IPS DF 4.7 (cell line): ENCODE measurements around the gene PJA2.

Experiments
- DNase-seq: peaks from one replicate; pipeline ENCODE4 v3.0.0-alpha.2; 2013; ENCODE audit warnings: low spot score; ENCODE audit errors: extremely low read depth

PJA2 gene

GRCh38 chr5:109351988-109352864, 57.5 kb downstream of the PJA2 start:
- DNase-seq = no peak

GRCh38 chr5:109350537-109351270, 59.1 kb downstream of the PJA2 start:
- DNase-seq = no peak

GRCh38 chr5:109349388-109349787, 60.4 kb downstream of the PJA2 start:
- no peak for DNase-seq

- DNase-seq = no peak
Measured at GRCh38 chr5:109347252-109347888, 62.4 kb downstream of the PJA2 start.

GRCh38 chr5:109345699-109346098, 64.1 kb downstream of the PJA2 start:
- DNase-seq = no peak

DNA sequence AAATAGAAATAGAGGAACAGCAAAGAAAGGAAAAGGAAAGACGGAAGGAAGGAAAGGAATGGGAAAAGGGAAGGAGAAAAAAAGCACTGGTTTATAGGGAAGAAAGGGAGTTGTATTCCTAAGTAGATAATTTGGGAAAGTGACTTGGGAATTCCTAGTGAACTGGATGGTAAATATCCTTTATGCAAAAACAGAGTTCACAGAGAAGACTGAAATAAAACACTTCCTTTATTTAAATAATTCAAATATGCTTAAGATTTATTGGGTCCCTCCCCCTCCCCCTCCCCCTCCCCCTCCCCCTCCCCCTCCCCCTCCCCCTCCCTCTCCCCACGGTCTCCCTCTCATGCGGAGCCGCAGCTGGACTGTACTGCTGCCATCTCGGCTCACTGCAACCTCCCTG, 69.4 kb downstream of the PJA2 start:
- no peak for DNase-seq

GRCh38 chr5:109335114-109335513, 74.7 kb downstream of the PJA2 start:
- DNase-seq = no peak

- DNase-seq = no peak
Measured at GRCh38 chr5:109334056-109334455, 75.7 kb downstream of the PJA2 start.

GRCh38 chr5:109329333-109330237, 80.2 kb downstream of the PJA2 start:
- no peak for DNase-seq

GRCh38 chr5:109328626-109329025, 81.1 kb downstream of the PJA2 start:
- DNase-seq = no peak

GRCh38 chr5:109327570-109327969, 82.2 kb downstream of the PJA2 start:
- DNase-seq = no peak

DNA sequence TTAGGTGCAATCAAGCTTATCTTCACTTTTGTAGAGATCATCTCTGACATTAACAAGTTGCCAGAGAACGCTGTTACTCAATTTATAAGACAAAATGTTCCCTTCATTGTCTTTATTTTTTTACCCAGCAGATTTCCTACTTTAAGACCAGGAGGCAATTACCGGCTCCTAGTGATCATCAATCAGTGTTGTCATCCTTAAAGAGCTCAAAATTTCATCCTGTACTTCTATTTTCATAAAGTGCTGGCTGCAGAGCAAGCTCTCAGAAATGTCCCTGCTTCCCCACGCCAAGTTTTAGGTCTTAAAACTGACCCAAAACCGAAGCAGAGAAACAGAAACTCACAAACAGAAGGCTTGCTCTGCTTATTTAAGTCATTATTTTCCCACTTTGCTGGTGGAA, 82.9 kb downstream of the PJA2 start:
- no peak for DNase-seq

DNA sequence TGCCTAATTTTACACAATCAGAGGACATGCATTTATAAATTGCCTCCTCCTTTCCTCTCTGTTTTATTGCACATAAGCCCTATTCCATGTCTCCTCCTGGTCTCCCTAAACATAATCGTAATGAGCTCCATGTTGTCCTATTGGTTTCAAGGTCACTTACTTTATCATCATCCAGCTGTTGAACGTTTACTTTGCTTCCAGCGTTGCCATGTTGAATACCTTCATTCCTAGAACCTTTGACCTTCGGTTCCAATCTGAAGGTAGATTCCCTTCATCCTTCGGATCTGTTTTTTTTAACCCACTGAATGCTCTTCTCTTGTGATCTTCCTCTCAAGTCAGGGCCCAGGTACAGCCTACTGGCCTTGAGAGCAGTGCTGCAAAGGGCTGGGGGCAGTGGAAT, 84.3 kb downstream of the PJA2 start:
- no peak for DNase-seq

- DNase-seq = no peak
Measured at GRCh38 chr5:109324931-109325330, 84.8 kb downstream of the PJA2 start.

DNA sequence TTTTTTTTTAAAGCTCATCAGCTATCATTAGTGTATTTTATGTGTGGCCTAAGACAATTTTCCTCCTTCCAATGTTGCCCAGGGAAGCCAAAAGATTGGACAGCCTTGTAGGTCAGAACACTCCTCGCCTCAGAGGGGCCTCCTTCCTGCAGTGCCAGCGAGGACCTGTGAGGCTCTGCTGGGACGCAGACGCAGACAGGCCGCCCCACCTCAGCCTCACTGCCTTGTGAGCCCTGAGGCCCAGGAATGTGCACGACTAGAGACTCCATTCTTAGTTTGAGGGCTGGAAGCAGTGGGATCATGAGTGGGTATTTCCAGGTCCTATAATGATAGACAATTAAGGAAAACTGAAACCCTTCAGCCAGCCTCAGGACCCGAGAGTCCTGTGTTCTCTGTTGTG, 85.4 kb downstream of the PJA2 start:
- DNase-seq = no peak

DNA sequence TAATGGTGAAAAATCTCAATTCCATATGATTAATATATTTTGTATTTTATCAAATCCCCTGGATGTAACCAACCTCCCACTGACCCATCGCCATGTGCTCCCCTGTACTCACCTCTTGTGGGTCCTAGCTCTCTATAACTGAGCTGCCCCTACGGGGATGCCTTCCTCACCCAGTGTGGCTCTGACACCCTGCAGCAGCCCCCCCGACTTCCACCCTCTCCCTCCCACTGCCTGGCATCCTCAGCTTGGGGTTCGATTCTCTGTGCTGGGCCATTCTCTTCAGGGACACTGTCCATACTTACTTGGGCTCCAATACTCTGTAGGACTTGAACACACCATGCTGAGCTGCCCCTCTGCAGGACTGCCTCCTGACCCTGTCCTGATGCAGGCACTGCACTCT, 87.1 kb downstream of the PJA2 start:
- no peak for DNase-seq

DNA sequence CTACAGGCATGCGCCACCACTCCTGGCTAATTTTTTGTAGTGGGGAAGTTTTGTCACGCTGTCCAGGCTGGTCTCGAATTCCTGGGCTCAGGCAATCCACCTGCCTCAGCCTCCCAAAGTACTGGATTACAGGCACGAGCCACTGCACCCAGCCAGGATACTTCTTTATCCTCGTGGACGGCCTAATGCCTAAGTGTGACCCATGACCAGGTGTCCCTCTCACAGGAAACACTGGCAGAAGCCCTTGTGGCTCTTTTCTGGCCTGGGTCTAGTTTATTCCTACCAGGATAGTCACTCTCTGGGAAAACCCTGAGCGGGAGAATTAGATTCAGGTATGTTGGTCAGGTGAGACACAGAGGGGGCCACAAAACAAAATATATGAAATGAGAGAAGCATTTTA, 90.4 kb downstream of the PJA2 start:
- no peak for DNase-seq

DNA sequence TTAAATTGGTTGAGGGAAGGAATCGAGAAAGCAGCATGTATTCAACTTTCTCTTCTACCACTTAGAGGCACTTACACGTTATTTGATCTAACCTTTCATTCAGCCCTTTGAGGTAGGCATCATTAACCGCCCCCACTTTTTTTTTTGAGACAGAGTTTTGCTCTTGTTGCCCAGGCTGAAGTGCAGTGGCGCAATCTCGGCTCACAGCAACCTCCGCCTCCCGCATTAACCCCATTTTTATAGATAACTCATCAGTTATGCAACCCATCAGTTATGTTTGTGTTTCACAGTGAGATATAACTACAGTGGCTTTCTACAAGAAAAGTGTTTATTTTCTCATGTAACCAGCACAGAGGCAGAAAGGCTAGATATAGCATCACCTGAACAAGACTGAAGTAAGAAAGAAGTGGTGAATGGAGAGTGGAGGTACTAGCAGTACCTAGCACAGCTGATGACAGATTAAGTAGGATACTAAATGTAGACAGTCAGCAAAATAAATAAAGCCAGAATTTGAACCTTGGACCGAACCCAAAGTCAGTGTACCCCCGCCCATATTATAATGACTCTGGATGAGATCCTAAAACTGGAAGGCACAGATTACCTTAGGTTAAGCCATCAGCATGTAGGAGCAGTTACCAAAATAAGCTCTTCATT, 91.2 kb downstream of the PJA2 start:
- DNase-seq = no peak

DNA sequence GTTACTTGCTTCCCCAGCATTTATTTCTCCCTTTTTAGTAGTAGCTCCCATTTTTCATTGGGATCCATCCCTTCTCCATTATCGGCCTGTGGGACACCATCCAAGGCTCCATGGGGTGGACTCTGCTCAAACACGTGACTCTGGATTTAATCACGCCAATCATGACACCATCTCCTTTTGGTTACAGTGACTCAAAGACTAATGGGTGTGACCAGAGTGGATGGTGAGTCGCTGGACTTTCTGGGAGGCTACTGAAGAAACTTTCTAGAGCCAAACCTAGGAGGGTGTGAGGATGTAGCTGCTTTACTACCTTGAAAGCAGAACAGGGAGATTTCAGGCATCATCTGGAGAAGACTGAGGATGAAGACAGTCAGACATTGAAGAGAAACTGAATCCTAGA, 93.1 kb downstream of the PJA2 start:
- no peak for DNase-seq

DNA sequence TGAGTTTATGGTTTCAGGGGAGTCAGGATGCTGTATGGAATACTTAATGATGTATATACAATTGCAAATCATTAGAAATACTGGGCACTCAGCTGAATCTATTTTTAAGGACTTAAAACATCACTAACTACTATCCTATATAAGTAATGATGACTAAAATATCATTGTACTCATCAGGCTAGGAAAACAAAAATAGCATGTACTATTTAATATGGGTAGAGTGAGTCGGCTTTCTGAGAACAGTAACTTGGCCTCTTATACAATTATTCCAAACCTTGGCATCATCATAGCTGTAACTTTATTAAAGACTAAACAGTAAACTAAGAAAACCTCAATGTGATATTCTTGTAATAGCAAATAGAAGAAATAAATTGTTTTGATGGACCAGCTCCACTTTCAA, 94.5 kb downstream of the PJA2 start:
- no peak for DNase-seq

DNA sequence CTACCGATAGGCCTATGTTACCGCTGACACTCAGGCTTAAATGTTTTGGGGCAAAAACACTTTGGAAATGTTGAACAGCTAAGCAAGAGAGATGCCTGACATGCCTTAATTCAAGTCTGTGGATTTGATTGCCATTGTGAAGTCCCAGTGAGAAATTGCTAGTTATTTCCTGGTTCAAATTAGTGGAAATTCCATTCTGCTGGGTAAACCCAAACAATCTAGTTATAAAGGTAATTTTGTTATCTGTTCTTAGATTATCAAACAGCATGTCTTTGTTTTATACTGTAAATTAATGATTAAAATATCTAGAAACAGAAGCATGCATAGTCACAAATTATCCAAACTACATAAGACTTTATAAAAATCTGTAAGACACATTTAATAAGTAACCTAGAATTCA, 96.6 kb downstream of the PJA2 start:
- no peak for DNase-seq
